OCI-LY7 (cell line): ENCODE results near the gene RPS6KA3. TPM values are rescaled to one million over a fixed set of nuclear protein-coding genes. Genes with fewer than 3 reads are reported as not detected.

ENCODE experiments used
- BruUV-seq: library from RNA; stranded (reverse); fragments of 400-500 nt; replicated peaks from 2 replicates; lab custom pipeline; 2021; lab: Mats Ljungman, UMichigan
- CTCF ChIA-PET: fragments of 300-600 bp; sonication (Branson Sonifier 250); formaldehyde crosslinking; loops from one replicate; lab custom pipeline; 2022; ENCODE audit warnings: antibody characterized with exemption; ENCODE audit not compliant: unreplicated experiment; lab: Charles Lee
- POLR2A ChIA-PET: fragments of 300-600 bp; sonication (Branson Sonifier 250); formaldehyde crosslinking; loops from one replicate; lab custom pipeline; 2022; ENCODE audit warnings: antibody characterized with exemption; lab: Charles Lee
- DNase-seq: peaks from one replicate; pipeline ENCODE4 v3.0.0-alpha.2; 2015; ENCODE audit warnings: low spot score
- H2AFZ ChIP-seq: fragments of 200-600 bp; sonication (generic), shearing (Covaris generic); 2 replicates; pipeline ENCODE4 v1.6.1; 2014; ENCODE audit warnings: mild to moderate bottlenecking, antibody characterized with exemption, low read length, moderate library complexity
- H3K27ac ChIP-seq: fragments of 200-600 bp; sonication (generic); 2 replicates; pipeline ENCODE4 v1.5.1; 2014; ENCODE audit warnings: mixed run types, low read depth, mild to moderate bottlenecking, moderate library complexity, low read length, inconsistent platforms; ENCODE audit not compliant: poor library complexity, severe bottlenecking
- H3K36me3 ChIP-seq: fragments of 200-600 bp; sonication (generic); 2 replicates; pipeline ENCODE4 v1.6.1; 2014; ENCODE audit warnings: mild to moderate bottlenecking, antibody characterized with exemption, low read length, moderate library complexity, mixed read lengths; ENCODE audit not compliant: insufficient read depth
- H3K4me1 ChIP-seq: fragments of 200-600 bp; sonication (generic); 2 replicates; pipeline ENCODE4 v1.5.1; 2014; ENCODE audit warnings: mild to moderate bottlenecking, low read length; ENCODE audit not compliant: insufficient read depth, poor library complexity, severe bottlenecking
- H3K4me2 ChIP-seq: fragments of 200-600 bp; sonication (generic); 2 replicates; pipeline ENCODE4 v1.6.1; 2014; ENCODE audit warnings: mild to moderate bottlenecking, low read length
- H3K4me3 ChIP-seq: fragments of 200-600 bp; sonication (generic); 2 replicates; pipeline ENCODE4 v1.5.1; 2014; ENCODE audit warnings: mild to moderate bottlenecking, low read depth, low read length; ENCODE audit not compliant: poor library complexity, severe bottlenecking
- H3K79me2 ChIP-seq: fragments of 200-600 bp; sonication (generic); 2 replicates; pipeline ENCODE4 v1.6.1; 2016; ENCODE audit warnings: low read depth, mild to moderate bottlenecking, low read length, moderate library complexity, mixed read lengths; ENCODE audit not compliant: insufficient read depth
- H3K9me2 ChIP-seq: fragments of 200-600 bp; sonication (generic); 2 replicates; pipeline ENCODE4 v1.6.1; 2016; ENCODE audit warnings: mild to moderate bottlenecking, low read length, mixed read lengths; ENCODE audit not compliant: insufficient read depth
- H3K9me3 ChIP-seq: fragments of 200-600 bp; sonication (generic); 2 replicates; pipeline ENCODE4 v1.6.1; 2014; ENCODE audit warnings: mild to moderate bottlenecking, mixed run types, low read length, mixed read lengths
- H4K20me1 ChIP-seq: fragments of 200-600 bp; sonication (generic); 2 replicates; pipeline ENCODE4 v1.6.1; 2014; ENCODE audit warnings: mild to moderate bottlenecking, antibody characterized with exemption, low read length, moderate library complexity, mixed read lengths; ENCODE audit not compliant: insufficient read depth
- CTCF ChIP-seq: fragments of 200-600 bp; sonication (generic); conservative IDR thresholded peaks from 2 replicates; pipeline ENCODE4 v1.5.1; 2014; ENCODE audit warnings: mild to moderate bottlenecking, antibody characterized with exemption, low read length, moderate library complexity, mixed read lengths
- EZH2phosphoT487 ChIP-seq: fragments of 200-600 bp; sonication (generic); IDR thresholded peaks from 2 replicates; pipeline ENCODE4 v1.6.1; 2018; ENCODE audit warnings: low read depth, borderline replicate concordance, mild to moderate bottlenecking, mixed run types, antibody characterized with exemption, low read length, moderate library complexity, mixed read lengths
- intact Hi-C: fragments of 100-400 bp; cut with micrococcal nuclease; formaldehyde crosslinking; loops from one replicate; pipeline ENCODE4 v1.10.0; 2022; ENCODE audit not compliant: unreplicated experiment
- total RNA-seq, 2 experiments: library from RNA; depleted of rRNA in 1 of 2; stranded (reverse); fragments of >200 nt in 1 of 2; shearing (Covaris generic) in 1 of 2; gene quantifications; 2 replicates each; pipeline ENCODE4 v1.2.3, GENCODE V29; 2014 to 2022

The RPS6KA3 gene
- total RNA-seq, 2 experiments from 2014 or later, result 21.6 to 35.4 TPM

GRCh38 chrX:20189171-20189570 is 77.5 kb downstream of the RPS6KA3 start:
- H3K27ac ChIP-seq, result no peak overlapping the region
- intact Hi-C loops, result no loop called here

GRCh38 chrX:20181598-20182329 is 84.9 kb downstream of the RPS6KA3 start:
- intact Hi-C loops, result no loop called here

More at GRCh38 chrX:20189171-20189570, 77.5 kb downstream of the RPS6KA3 start:
- H3K4me1 ChIP-seq, result no peaks in the 10 kb centered on the region
- BruUV-seq, result no TSS peak
- no peaks in the 10 kb centered on the region for H4K20me1 ChIP-seq
- H3K9me3 ChIP-seq, result no peaks in the 10 kb centered on the region
- ChIA-PET CTCF (no interaction called here), POLR2A (interaction anchor here (0.6 kb wide), 1 partner anchor 799 kb away, joined by 3 read pairs; no protein-coding TSS in a partner anchor)
- no peak for DNase-seq
- TF ChIP-seq CTCF, result no peak
- no peak for TF ChIP-seq EZH2phosphoT487
- peaks cover 31% of the 10 kb centered on the region for H3K36me3 ChIP-seq
- no peak overlapping the region for H3K4me3 ChIP-seq
- no peak overlapping the region for H3K4me2 ChIP-seq
- no peak overlapping the region for H2AFZ ChIP-seq
- no peaks in the 10 kb centered on the region for H3K9me2 ChIP-seq
- H3K79me2 ChIP-seq, result no peaks in the 10 kb centered on the region

More at GRCh38 chrX:20181598-20182329, 84.9 kb downstream of the RPS6KA3 start:
- no peak for TF ChIP-seq EZH2phosphoT487
- TF ChIP-seq CTCF, result no peak
- Histone ChIP-seq H3K9me3 (no peaks in the 10 kb centered on the region), H3K9me2 (no peaks in the 10 kb centered on the region), H3K79me2 (no peaks in the 10 kb centered on the region), H3K4me3 (no peak overlapping the region), H3K27ac (no peak overlapping the region), H3K4me2 (no peak overlapping the region), H2AFZ (no peak overlapping the region), H3K36me3 (peaks cover 21% of the 10 kb centered on the region), H3K4me1 (no peaks in the 10 kb centered on the region), H4K20me1 (no peaks in the 10 kb centered on the region)
- CTCF ChIA-PET, result no interaction called here
- BruUV-seq, result no TSS peak
- POLR2A ChIA-PET, result no interaction called here
- no peak for DNase-seq
